SK-N-SH treated with all-trans-retinoic acid at 6 μM for 48 hours (cell line): ENCODE data around the gene NLGN2.

Source experiments
- BACH2 ChIP-seq: fragments of 250-450 bp; sonication (Bioruptor Pico); IDR thresholded peaks from 2 replicates; pipeline ENCODE4 v1.9.0; 2021; ENCODE audit warnings: mild to moderate bottlenecking, borderline replicate concordance
- ESRRG ChIP-seq: fragments of 250-450 bp; sonication (Bioruptor Pico); IDR thresholded peaks from 2 replicates; pipeline ENCODE4 v1.6.1; 2021; ENCODE audit warnings: mild to moderate bottlenecking
- GLIS3 ChIP-seq: fragments of 250-450 bp; sonication (Bioruptor Pico); IDR thresholded peaks from 2 replicates; pipeline ENCODE4 v1.5.0; 2020; ENCODE audit warnings: mild to moderate bottlenecking, moderate library complexity
- PATZ1 ChIP-seq: fragments of 250-450 bp; sonication (Bioruptor Pico); IDR thresholded peaks from 2 replicates; pipeline ENCODE4 v1.8.0; 2020; ENCODE audit warnings: mild to moderate bottlenecking, moderate library complexity, borderline replicate concordance
- RARB ChIP-seq: fragments of 250-450 bp; sonication (Bioruptor Pico); IDR thresholded peaks from 2 replicates; pipeline ENCODE4 v1.8.0; 2021; ENCODE audit warnings: mild to moderate bottlenecking, moderate library complexity
- TOX ChIP-seq: fragments of 250-450 bp; sonication (Bioruptor Pico); IDR thresholded peaks from 2 replicates; pipeline ENCODE4 v1.8.0; 2021; ENCODE audit warnings: mild to moderate bottlenecking, moderate library complexity, borderline replicate concordance
- ZNF8 ChIP-seq: fragments of 450-650 bp; formaldehyde crosslinking; IDR thresholded peaks from 2 replicates; pipeline ENCODE4 v1.5.0; 2020; ENCODE audit warnings: mild to moderate bottlenecking, moderate library complexity
- TF ChIP-seq, protein P1 (sequence below): fragments of 250-450 bp; sonication (Bioruptor Pico); IDR thresholded peaks from 2 replicates; pipeline ENCODE4 v1.5.0; 2020; ENCODE audit warnings: mild to moderate bottlenecking, moderate library complexity

DNA sequence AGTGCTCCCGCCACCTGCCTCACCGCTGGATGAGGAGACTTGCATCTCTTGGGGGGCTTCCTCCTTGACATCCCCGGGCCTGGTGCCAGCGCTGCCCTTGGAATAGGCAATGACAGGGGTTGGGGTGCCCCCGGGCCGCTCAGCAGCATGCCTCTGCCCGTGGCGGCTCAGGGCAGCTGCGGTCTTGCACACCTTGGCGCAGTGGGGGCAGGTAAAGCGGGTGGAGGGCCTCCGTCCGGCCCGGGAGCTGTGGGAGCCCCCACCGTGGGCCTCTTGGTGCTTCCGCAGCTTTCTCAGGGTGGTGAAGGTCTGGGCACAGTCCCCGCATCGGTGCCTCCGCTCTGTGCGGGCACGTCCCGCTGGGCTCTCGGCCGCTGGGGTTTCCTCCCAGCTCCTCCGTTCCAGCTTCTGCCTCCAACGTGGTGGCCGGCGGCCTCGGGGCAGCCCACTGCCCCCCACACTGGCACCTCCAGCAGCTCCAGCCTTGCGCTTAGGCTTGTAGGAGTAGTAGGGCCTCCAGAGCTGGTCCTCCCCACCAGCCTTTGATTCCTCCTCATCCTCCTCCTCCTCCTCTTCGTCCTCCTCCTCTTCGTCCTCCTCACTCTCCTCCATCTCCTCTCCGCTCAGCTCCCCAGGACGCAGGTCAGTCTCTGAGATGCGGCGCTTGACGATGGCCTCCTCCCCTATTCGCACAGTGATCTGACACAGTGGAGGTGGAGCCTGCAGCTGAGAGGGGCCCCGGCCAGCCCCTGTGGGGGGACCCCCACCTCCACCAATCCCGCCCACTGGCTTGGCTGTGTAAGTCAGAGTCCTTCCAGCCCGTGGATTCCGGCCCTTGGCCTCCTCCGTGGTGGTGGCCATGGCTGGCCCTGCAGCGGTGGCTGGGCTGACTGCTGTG lies 55.1 kb downstream of the NLGN2 start:
- TF ChIP-seq PATZ1 (CRISPR knock-in tag) (no peak), BACH2 (no peak), RARB (CRISPR knock-in tag) (no peak), ZNF8 (CRISPR knock-in tag) (no peak), GLIS3 (CRISPR knock-in tag) (no peak), ESRRG (CRISPR knock-in tag) (no peak), TOX (no peak)
- TF ChIP-seq, protein P1, sequence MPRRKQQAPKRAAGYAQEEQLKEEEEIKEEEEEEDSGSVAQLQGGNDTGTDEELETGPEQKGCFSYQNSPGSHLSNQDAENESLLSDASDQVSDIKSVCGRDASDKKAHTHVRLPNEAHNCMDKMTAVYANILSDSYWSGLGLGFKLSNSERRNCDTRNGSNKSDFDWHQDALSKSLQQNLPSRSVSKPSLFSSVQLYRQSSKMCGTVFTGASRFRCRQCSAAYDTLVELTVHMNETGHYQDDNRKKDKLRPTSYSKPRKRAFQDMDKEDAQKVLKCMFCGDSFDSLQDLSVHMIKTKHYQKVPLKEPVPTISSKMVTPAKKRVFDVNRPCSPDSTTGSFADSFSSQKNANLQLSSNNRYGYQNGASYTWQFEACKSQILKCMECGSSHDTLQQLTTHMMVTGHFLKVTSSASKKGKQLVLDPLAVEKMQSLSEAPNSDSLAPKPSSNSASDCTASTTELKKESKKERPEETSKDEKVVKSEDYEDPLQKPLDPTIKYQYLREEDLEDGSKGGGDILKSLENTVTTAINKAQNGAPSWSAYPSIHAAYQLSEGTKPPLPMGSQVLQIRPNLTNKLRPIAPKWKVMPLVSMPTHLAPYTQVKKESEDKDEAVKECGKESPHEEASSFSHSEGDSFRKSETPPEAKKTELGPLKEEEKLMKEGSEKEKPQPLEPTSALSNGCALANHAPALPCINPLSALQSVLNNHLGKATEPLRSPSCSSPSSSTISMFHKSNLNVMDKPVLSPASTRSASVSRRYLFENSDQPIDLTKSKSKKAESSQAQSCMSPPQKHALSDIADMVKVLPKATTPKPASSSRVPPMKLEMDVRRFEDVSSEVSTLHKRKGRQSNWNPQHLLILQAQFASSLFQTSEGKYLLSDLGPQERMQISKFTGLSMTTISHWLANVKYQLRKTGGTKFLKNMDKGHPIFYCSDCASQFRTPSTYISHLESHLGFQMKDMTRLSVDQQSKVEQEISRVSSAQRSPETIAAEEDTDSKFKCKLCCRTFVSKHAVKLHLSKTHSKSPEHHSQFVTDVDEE: no peak
